Right renal cortex interstitium (tissue), 3 donors: ENCODE measurements around the gene STAG1. TPM values are rescaled to one million over a fixed set of nuclear protein-coding genes. Genes with fewer than 3 reads are reported as not detected.
"Not testable (repeated sequence)": the region's sequence is repeated elsewhere in the genome, so short reads cannot be mapped to it uniquely, and the experiment has no call there.

Experiments used
- DNase-seq, 3 donors: peaks; one replicate each; pipeline ENCODE4 v3.0.0-alpha.2; 2013; ENCODE audit warnings: low read depth in 3 of 3, low spot score in 2 of 3
- polyA plus RNA-seq, 3 donors: library from polyadenylated mRNA; unstranded; fragments of 120-200 nt; gene quantifications; one replicate each; pipeline ENCODE4 v1.2.1, GENCODE V29; 2013; ENCODE audit not compliant: insufficient read length in 3 of 3

STAG1 gene
- polyA plus RNA-seq, 3 donors: 52.6 to 57.4 (median 55.9) TPM

GRCh38 chr3:136346486-136346885 lies 405.7 kb downstream of the STAG1 start:
- no peak for DNase-seq

GRCh38 chr3:136343873-136344555 lies 408.2 kb downstream of the STAG1 start:
- no peak for DNase-seq

- no peak for DNase-seq
These were observed 408.7 kb downstream of the STAG1 start for GRCh38 chr3:136343446-136343845.

GRCh38 chr3:136336329-136337100 lies 415.7 kb downstream of the STAG1 start:
- DNase-seq: no peak

GRCh38 chr3:136334726-136335125 lies 417.5 kb downstream of the STAG1 start:
- DNase-seq: not testable (repeated sequence)

GRCh38 chr3:136334209-136334608 lies 418.0 kb downstream of the STAG1 start:
- no peak for DNase-seq

GRCh38 chr3:136332776-136333175 lies 419.4 kb downstream of the STAG1 start:
- no peak for DNase-seq

GRCh38 chr3:136332302-136332701 lies 419.9 kb downstream of the STAG1 start:
- DNase-seq: no peak

- no peak for DNase-seq
These were observed 421.3 kb downstream of the STAG1 start for GRCh38 chr3:136330900-136331299.

- no peak for DNase-seq
These were observed 422.6 kb downstream of the STAG1 start for GRCh38 chr3:136329593-136329992.

GRCh38 chr3:136327671-136328070 lies 424.5 kb downstream of the STAG1 start:
- DNase-seq: no peak

GRCh38 chr3:136326316-136326715 lies 425.9 kb downstream of the STAG1 start:
- no peak for DNase-seq

- no peak for DNase-seq
These were observed 440.2 kb downstream of the STAG1 start for GRCh38 chr3:136311968-136312367.

GRCh38 chr3:136311261-136311660 lies 440.9 kb downstream of the STAG1 start:
- DNase-seq: peak in 1 of 3 donors; percentile 6

- no peak for DNase-seq
These were observed 446.3 kb downstream of the STAG1 start for GRCh38 chr3:136305879-136306278.

GRCh38 chr3:136300444-136300843 lies 451.7 kb downstream of the STAG1 start:
- no peak for DNase-seq

GRCh38 chr3:136297826-136298225 lies 454.4 kb downstream of the STAG1 start:
- DNase-seq: no peak

- DNase-seq: no peak
These were observed 455.2 kb downstream of the STAG1 start for GRCh38 chr3:136296960-136297359.

- DNase-seq: no peak
These were observed 458.0 kb downstream of the STAG1 start for GRCh38 chr3:136294176-136294575.

GRCh38 chr3:136293279-136293678 lies 458.9 kb downstream of the STAG1 start:
- DNase-seq: no peak

GRCh38 chr3:136292500-136292899 lies 459.7 kb downstream of the STAG1 start:
- no peak for DNase-seq

- no peak for DNase-seq
These were observed 460.9 kb downstream of the STAG1 start for GRCh38 chr3:136291302-136291701.
